Neural cell (in vitro differentiated cells): ENCODE results near the gene TDRD6. TPM values are rescaled to one million over a fixed set of nuclear protein-coding genes. Genes with fewer than 3 reads are reported as not detected.

Experiments used
- H2AFZ ChIP-seq: fragments of 200-600, 300-800 bp; sonication (generic), shearing (Covaris generic); 2 replicates; pipeline ENCODE4 v1.6.0; 2014; ENCODE audit warnings: low read depth, mild to moderate bottlenecking, antibody characterized with exemption, low read length, moderate library complexity
- H3F3A ChIP-seq: fragments of 200-600 bp; shearing (Covaris generic); 2 replicates; pipeline ENCODE4 v1.6.1; 2016; ENCODE audit warnings: mild to moderate bottlenecking, moderate library complexity, mixed read lengths, antibody characterized with exemption, low read length; ENCODE audit not compliant: insufficient read depth, poor library complexity, severe bottlenecking
- H3K27ac ChIP-seq: fragments of 200-600, 300-800 bp; sonication (generic), shearing (Covaris generic); 2 replicates; pipeline ENCODE4 v1.5.1; 2014; ENCODE audit warnings: mild to moderate bottlenecking, low read length, moderate library complexity
- H3K27me3 ChIP-seq: fragments of 300-800, 200-600 bp; sonication (generic), shearing (Covaris generic); 2 replicates; pipeline ENCODE4 v1.6.0; 2014; ENCODE audit warnings: mild to moderate bottlenecking, low read depth, low read length, moderate library complexity; ENCODE audit not compliant: insufficient read depth
- H3K36me3 ChIP-seq: fragments of 300-800, 200-600 bp; sonication (generic), shearing (Covaris generic); 2 replicates; pipeline ENCODE4 v1.5.1; 2014; ENCODE audit warnings: mild to moderate bottlenecking, antibody characterized with exemption, low read length, moderate library complexity; ENCODE audit not compliant: insufficient read depth
- H3K4me2 ChIP-seq: fragments of 300-800, 200-600 bp; sonication (generic), shearing (Covaris generic); 2 replicates; pipeline ENCODE4 v1.6.0; 2014; ENCODE audit warnings: mild to moderate bottlenecking, low read length
- H3K4me3 ChIP-seq: fragments of 300-800, 200-600 bp; sonication (generic), shearing (Covaris generic); 2 replicates; pipeline ENCODE4 v1.5.1; 2014; ENCODE audit warnings: mild to moderate bottlenecking, low read length, moderate library complexity
- H3K79me2 ChIP-seq: fragments of 200-600 bp; shearing (Covaris generic); replicated peaks from 2 replicates; pipeline ENCODE4 v1.6.0; 2014; ENCODE audit warnings: mild to moderate bottlenecking, low read length, moderate library complexity; ENCODE audit not compliant: insufficient read depth
- H3K9ac ChIP-seq: fragments of 300-800, 200-600 bp; sonication (generic), shearing (Covaris generic); 2 replicates; pipeline ENCODE4 v1.6.1; 2016; ENCODE audit warnings: mild to moderate bottlenecking, low read length, mixed read lengths
- H3K9me2 ChIP-seq: fragments of 200-600 bp; shearing (Covaris generic); 2 replicates; pipeline ENCODE4 v1.6.1; 2016; ENCODE audit warnings: mild to moderate bottlenecking, low read length, mixed read lengths; ENCODE audit not compliant: insufficient read depth
- H3K9me3 ChIP-seq: fragments of 200-600, 300-800 bp; sonication (generic), shearing (Covaris generic); 2 replicates; pipeline ENCODE4 v1.6.1; 2016; ENCODE audit warnings: mild to moderate bottlenecking, mixed run types, low read length, moderate library complexity, mixed read lengths
- H4K20me1 ChIP-seq: fragments of 200-600 bp; shearing (Covaris generic); 2 replicates; pipeline ENCODE4 v1.6.1; 2016; ENCODE audit warnings: mild to moderate bottlenecking, mixed run types; ENCODE audit not compliant: insufficient read depth
- EP300 ChIP-seq: fragments of 450-650 bp; conservative IDR thresholded peaks from 2 replicates; pipeline ENCODE4 v1.6.1; 2014; ENCODE audit warnings: antibody characterized with exemption, mild to moderate bottlenecking, moderate library complexity; ENCODE audit not compliant: poor library complexity, severe bottlenecking
- EZH2 ChIP-seq: fragments of 200-600, 300-800 bp; shearing (Covaris generic), sonication (generic); IDR thresholded peaks from 2 replicates; pipeline ENCODE4 v1.6.1; 2014; ENCODE audit warnings: antibody characterized with exemption, low read length, borderline replicate concordance, mild to moderate bottlenecking; ENCODE audit not compliant: insufficient read depth, poor library complexity, severe bottlenecking
- MXI1 ChIP-seq: fragments of 450-650 bp; conservative IDR thresholded peaks from 2 replicates; pipeline ENCODE4 v1.6.1; 2014; ENCODE audit warnings: antibody characterized with exemption, mild to moderate bottlenecking; ENCODE audit not compliant: poor library complexity, severe bottlenecking
- POLR2AphosphoS5 ChIP-seq: IDR thresholded peaks from 2 replicates; pipeline ENCODE4 v1.6.1; 2012
- RAD21 ChIP-seq: fragments of 450-650 bp; conservative IDR thresholded peaks from 2 replicates; pipeline ENCODE4 v1.6.1; 2014; ENCODE audit warnings: antibody characterized with exemption, mild to moderate bottlenecking, moderate library complexity
- SMC3 ChIP-seq: fragments of 450-650 bp; conservative IDR thresholded peaks from 2 replicates; pipeline ENCODE4 v1.6.1; 2014; ENCODE audit warnings: antibody characterized with exemption, mild to moderate bottlenecking, moderate library complexity; ENCODE audit not compliant: poor library complexity
- TAF1 ChIP-seq: IDR thresholded peaks from 2 replicates; pipeline ENCODE4 v1.6.1; 2012; ENCODE audit warnings: low read depth
- polyA plus RNA-seq: library from polyadenylated mRNA; depleted of rRNA; stranded (reverse); fragments of >200 nt; gene quantifications from 2 replicates; pipeline ENCODE4 v1.2.3, GENCODE V29; 2014
- TF ChIP-seq, protein P1 (sequence below): fragments of 450-650 bp; IDR thresholded peaks from 2 replicates; pipeline ENCODE4 v1.5.1; 2014; ENCODE audit warnings: antibody characterized with exemption, mild to moderate bottlenecking, moderate library complexity; ENCODE audit not compliant: poor library complexity, severe bottlenecking
- TF ChIP-seq, protein P2 (sequence below): IDR thresholded peaks from 2 replicates; pipeline ENCODE4 v1.6.1; 2012; ENCODE audit warnings: borderline replicate concordance

The TDRD6 gene
- polyA plus RNA-seq, 1 donor from 2014 or later: 0.92 TPM

DNA sequence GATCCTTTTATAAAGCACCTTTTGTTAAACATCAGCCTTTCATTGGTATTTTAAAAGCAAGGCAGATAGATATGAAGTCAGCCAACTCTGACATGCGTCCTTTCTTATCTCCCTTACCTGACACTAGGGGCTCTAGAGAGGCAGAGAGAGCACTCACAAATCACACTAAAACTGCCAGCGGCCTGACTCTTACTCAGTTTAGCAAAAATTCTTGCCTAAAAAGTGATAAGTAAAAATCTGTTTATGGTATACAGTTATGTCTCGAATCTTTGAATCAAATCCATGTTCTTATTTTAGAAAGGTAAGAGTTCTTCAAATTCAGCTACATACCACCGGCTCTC, 10.4 kb upstream of the TDRD6 start:
- Histone ChIP-seq H3K36me3 (no peaks in the 10 kb centered on the region), H4K20me1 (no peaks in the 10 kb centered on the region), H3K9me2 (no peaks in the 10 kb centered on the region), H3K9ac (no peak overlapping the region), H3K27ac (no peak overlapping the region), H3K4me2 (no peak overlapping the region), H3K79me2 (no peaks in the 10 kb centered on the region), H3K4me3 (no peak overlapping the region), H2AFZ (no peak overlapping the region), H3F3A (no peaks in the 10 kb centered on the region), H3K27me3 (no peaks in the 10 kb centered on the region), H3K9me3 (no peaks in the 10 kb centered on the region)
- no peak for TF ChIP-seq SMC3
- TF ChIP-seq, protein P1, sequence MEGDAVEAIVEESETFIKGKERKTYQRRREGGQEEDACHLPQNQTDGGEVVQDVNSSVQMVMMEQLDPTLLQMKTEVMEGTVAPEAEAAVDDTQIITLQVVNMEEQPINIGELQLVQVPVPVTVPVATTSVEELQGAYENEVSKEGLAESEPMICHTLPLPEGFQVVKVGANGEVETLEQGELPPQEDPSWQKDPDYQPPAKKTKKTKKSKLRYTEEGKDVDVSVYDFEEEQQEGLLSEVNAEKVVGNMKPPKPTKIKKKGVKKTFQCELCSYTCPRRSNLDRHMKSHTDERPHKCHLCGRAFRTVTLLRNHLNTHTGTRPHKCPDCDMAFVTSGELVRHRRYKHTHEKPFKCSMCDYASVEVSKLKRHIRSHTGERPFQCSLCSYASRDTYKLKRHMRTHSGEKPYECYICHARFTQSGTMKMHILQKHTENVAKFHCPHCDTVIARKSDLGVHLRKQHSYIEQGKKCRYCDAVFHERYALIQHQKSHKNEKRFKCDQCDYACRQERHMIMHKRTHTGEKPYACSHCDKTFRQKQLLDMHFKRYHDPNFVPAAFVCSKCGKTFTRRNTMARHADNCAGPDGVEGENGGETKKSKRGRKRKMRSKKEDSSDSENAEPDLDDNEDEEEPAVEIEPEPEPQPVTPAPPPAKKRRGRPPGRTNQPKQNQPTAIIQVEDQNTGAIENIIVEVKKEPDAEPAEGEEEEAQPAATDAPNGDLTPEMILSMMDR: peak; percentile 53

DNA sequence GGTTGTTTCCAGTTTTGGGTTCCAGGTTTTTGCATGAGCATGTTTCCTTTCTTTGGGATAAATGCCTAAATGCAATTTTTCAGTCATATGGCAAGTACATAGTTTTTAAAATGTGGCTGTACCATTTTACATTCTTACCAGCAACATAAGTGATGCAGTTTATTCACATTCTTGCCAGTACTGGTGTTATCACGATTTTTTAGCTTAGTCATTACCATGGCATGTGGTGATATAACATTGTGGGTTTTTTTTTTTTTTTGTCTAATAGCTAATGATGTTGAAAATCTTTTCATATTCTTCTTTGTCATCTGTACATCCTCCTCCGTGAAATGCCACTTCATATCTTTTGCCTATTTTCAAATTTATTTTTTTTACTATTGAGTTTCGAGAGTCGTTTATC, 2.9 kb upstream of the TDRD6 start:
- H3K27me3 ChIP-seq: no peaks in the 10 kb centered on the region
- H4K20me1 ChIP-seq: no peaks in the 10 kb centered on the region
- no peak overlapping the region for H3K9ac ChIP-seq
- no peaks in the 10 kb centered on the region for H3K79me2 ChIP-seq
- TF ChIP-seq EZH2: no peak
- no peak for TF ChIP-seq SMC3
- TF ChIP-seq TAF1: no peak
- TF ChIP-seq RAD21: no peak
- TF ChIP-seq, protein P1: no peak
- TF ChIP-seq POLR2AphosphoS5: no peak
- no peak for TF ChIP-seq MXI1
- TF ChIP-seq, protein P2, sequence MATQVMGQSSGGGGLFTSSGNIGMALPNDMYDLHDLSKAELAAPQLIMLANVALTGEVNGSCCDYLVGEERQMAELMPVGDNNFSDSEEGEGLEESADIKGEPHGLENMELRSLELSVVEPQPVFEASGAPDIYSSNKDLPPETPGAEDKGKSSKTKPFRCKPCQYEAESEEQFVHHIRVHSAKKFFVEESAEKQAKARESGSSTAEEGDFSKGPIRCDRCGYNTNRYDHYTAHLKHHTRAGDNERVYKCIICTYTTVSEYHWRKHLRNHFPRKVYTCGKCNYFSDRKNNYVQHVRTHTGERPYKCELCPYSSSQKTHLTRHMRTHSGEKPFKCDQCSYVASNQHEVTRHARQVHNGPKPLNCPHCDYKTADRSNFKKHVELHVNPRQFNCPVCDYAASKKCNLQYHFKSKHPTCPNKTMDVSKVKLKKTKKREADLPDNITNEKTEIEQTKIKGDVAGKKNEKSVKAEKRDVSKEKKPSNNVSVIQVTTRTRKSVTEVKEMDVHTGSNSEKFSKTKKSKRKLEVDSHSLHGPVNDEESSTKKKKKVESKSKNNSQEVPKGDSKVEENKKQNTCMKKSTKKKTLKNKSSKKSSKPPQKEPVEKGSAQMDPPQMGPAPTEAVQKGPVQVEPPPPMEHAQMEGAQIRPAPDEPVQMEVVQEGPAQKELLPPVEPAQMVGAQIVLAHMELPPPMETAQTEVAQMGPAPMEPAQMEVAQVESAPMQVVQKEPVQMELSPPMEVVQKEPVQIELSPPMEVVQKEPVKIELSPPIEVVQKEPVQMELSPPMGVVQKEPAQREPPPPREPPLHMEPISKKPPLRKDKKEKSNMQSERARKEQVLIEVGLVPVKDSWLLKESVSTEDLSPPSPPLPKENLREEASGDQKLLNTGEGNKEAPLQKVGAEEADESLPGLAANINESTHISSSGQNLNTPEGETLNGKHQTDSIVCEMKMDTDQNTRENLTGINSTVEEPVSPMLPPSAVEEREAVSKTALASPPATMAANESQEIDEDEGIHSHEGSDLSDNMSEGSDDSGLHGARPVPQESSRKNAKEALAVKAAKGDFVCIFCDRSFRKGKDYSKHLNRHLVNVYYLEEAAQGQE: no peak
- TF ChIP-seq EP300: no peak
- no peaks in the 10 kb centered on the region for H3F3A ChIP-seq
- H3K4me2 ChIP-seq: no peak overlapping the region
- H3K36me3 ChIP-seq: no peaks in the 10 kb centered on the region
- H2AFZ ChIP-seq: no peak overlapping the region
- no peaks in the 10 kb centered on the region for H3K9me3 ChIP-seq
- no peak overlapping the region for H3K27ac ChIP-seq
- H3K9me2 ChIP-seq: no peaks in the 10 kb centered on the region
- H3K4me3 ChIP-seq: no peak overlapping the region
